ENCODE measurements around the gene NSUN5. TPM values are rescaled to one million over a fixed set of nuclear protein-coding genes. Genes with fewer than 3 reads are reported as not detected.
"Not testable (repeated sequence)": the region's sequence is repeated elsewhere in the genome, so short reads cannot be mapped to it uniquely, and the experiment has no call there.

NSUN5 gene
- total RNA-seq, 1 experiment from 2014 or later = 66.8 TPM

- ATAC-seq (no peak), DNase-seq (ENCODE audit: low read depth, low spot score) (no peak)
- no peaks in the 10 kb centered on the region for H3K9me3 ChIP-seq (ENCODE audit: control insufficient read depth, insufficient read depth, low read depth, low read length)
- CTCF ChIA-PET = interaction anchor here (0.7 kb wide), 1 partner anchor 10 kb away, joined by 3 read pairs; no protein-coding TSS in a partner anchor
- POLR2A ChIA-PET = no interaction called here
- H3K4me1 ChIP-seq (ENCODE audit: control insufficient read depth, insufficient read depth, low read length) = no peaks in the 10 kb centered on the region
- intact Hi-C loops (cut with micrococcal nuclease; ENCODE audit: unreplicated experiment) (no loop called here), in situ Hi-C loops (cut with HindIII; ENCODE audit: low pct_unique_long_range_greater_than_20kb, low sequenced_read_pairs) (no loop called here)
- H3K27me3 ChIP-seq (ENCODE audit: control insufficient read depth, insufficient read depth, low read length) = no peaks in the 10 kb centered on the region
- no TSS peak for BruUV-seq (replicated peaks)
- TF ChIP-seq REST (IDR thresholded peaks at IDR 0.05; ENCODE audit: insufficient read depth in 1 of 2, low read depth in 2 of 2, low read length in 1 of 2) (no peak), TCF7L2 (IDR thresholded peaks at IDR 0.05; ENCODE audit: low read depth, low read length) (no peak)
- H3K4me3 ChIP-seq (ENCODE audit: low read depth in 2 of 2, low read length in 2 of 2) = no peak overlapping the region
- H3K36me3 ChIP-seq (ENCODE audit: control insufficient read depth, insufficient read depth, low read length) = no peaks in the 10 kb centered on the region; the same call in 1 of the 2 replicates
- H3K27ac ChIP-seq (ENCODE audit: low read length) = no peak overlapping the region
Measured at GRCh38 chr7:73313521-73313906, 4.9 kb upstream of the NSUN5 start.

- Histone ChIP-seq H3K36me3 (ENCODE audit: control insufficient read depth, insufficient read depth, low read length) (no peaks in the 10 kb centered on the region; the same call in 1 of the 2 replicates), H3K4me1 (ENCODE audit: control insufficient read depth, insufficient read depth, low read length) (no peaks in the 10 kb centered on the region), H3K9me3 (ENCODE audit: control insufficient read depth, insufficient read depth, low read depth, low read length) (no peaks in the 10 kb centered on the region), H3K27me3 (ENCODE audit: control insufficient read depth, insufficient read depth, low read length) (no peaks in the 10 kb centered on the region), H3K27ac (ENCODE audit: low read length) (no peak overlapping the region), H3K4me3 (ENCODE audit: low read depth in 2 of 2, low read length in 2 of 2) (no peak overlapping the region)
- no TSS peak for BruUV-seq (replicated peaks)
- ChIA-PET CTCF (no interaction called here), POLR2A (no interaction called here)
- intact Hi-C loops (cut with micrococcal nuclease; ENCODE audit: unreplicated experiment) (no loop called here), in situ Hi-C loops (cut with HindIII; ENCODE audit: low pct_unique_long_range_greater_than_20kb, low sequenced_read_pairs) (no loop called here)
- DNase-seq (ENCODE audit: low read depth, low spot score) = no peak
- no peak for ATAC-seq
- no peak for TF ChIP-seq TCF7L2 (IDR thresholded peaks at IDR 0.05; ENCODE audit: low read depth, low read length)
- no peak for TF ChIP-seq POLR2AphosphoS5 (IDR thresholded peaks at IDR 0.05; ENCODE audit: low read depth, low read length)
- TF ChIP-seq CTCF (IDR thresholded peaks at IDR 0.05) = no peak
Measured at GRCh38 chr7:73312831-73313520, 4.3 kb upstream of the NSUN5 start.

GRCh38 chr7:73311421-73311820, 2.8 kb upstream of the NSUN5 start:
- H3K4me3 ChIP-seq (ENCODE audit: low read depth in 2 of 2, low read length in 2 of 2); H3K27me3 ChIP-seq (ENCODE audit: control insufficient read depth, insufficient read depth, low read length); H3K9me3 ChIP-seq (ENCODE audit: control insufficient read depth, insufficient read depth, low read depth, low read length); H3K4me1 ChIP-seq (ENCODE audit: control insufficient read depth, insufficient read depth, low read length); CTCF ChIA-PET; BruUV-seq (replicated peaks); intact Hi-C loops (cut with micrococcal nuclease; ENCODE audit: unreplicated experiment); ATAC-seq; H3K27ac ChIP-seq (ENCODE audit: low read length); H3K36me3 ChIP-seq (ENCODE audit: control insufficient read depth, insufficient read depth, low read length); DNase-seq (ENCODE audit: low read depth, low spot score); POLR2A ChIA-PET; in situ Hi-C loops (cut with HindIII; ENCODE audit: low pct_unique_long_range_greater_than_20kb, low sequenced_read_pairs): not testable (repeated sequence)
